Keratinocyte (primary cell): ENCODE measurements around the gene C20orf173.

Experiments
- CTCF ChIP-seq, 3 experiments: IDR thresholded peaks in 1 of 3; conservative IDR thresholded peaks in 1 of 3; optimal IDR thresholded peaks in 1 of 3; 2 replicates in 2 of 3; 3 replicates in 1 of 3; pipeline versions ENCODE3 to v1.5.1; 2011; ENCODE audit warnings: low read length in 3 of 3, mild to moderate bottlenecking in 3 of 3, moderate library complexity in 2 of 3, control low read depth in 1 of 3, inconsistent platforms in 1 of 3; ENCODE audit not compliant: insufficient read depth in 2 of 3; ENCODE audit errors: extremely low read depth in 1 of 3
- EZH2 ChIP-seq: IDR thresholded peaks from one replicate; pipeline ENCODE4 v1.6.1; 2012; ENCODE audit warnings: inconsistent platforms, mild to moderate bottlenecking, low read length, moderate library complexity

- TF ChIP-seq CTCF (optimal IDR thresholded peaks at IDR 0.05 in 1 of 3, IDR thresholded peaks at IDR 0.05 in 1 of 3, conservative IDR thresholded peaks at IDR 0.05 in 1 of 3; ENCODE audit: extremely low read depth in 1 of 3, insufficient read depth in 2 of 3, low read length in 3 of 3) (no peak), EZH2 (no peak)
These were observed 42.1 kb upstream of the C20orf173 start for GRCh38 chr20:35571555-35571954.
